SK-N-SH (cell line): Measurements from ENCODE around the gene MVP. TPM values are rescaled to one million over a fixed set of nuclear protein-coding genes. Genes with fewer than 3 reads are reported as not detected.

Experiments
- CTCF ChIA-PET: fragments of 300-600, 350-600 bp; formaldehyde crosslinking; extraction: SDS; loops from one replicate; lab custom pipeline; 2021; lab: Yijun Ruan, JAX
- POLR2A ChIA-PET: fragments of 350-600 bp; sonication (Branson Sonifier 250); formaldehyde crosslinking; extraction: SDS; loops from one replicate; lab custom pipeline; 2020; ENCODE audit warnings: antibody characterized with exemption, inconsistent platforms; lab: Yijun Ruan, JAX
- DNase-seq: peaks from one replicate; pipeline ENCODE4 v3.0.0; 2012
- H2AFZ ChIP-seq: fragments of 200-600 bp; sonication (generic); 2 replicates; pipeline ENCODE4 v1.8.1; 2016; ENCODE audit warnings: antibody characterized with exemption, mild to moderate bottlenecking, low read depth
- H3F3A ChIP-seq: fragments of 200-600 bp; sonication (generic); replicated peaks from 2 replicates; pipeline ENCODE3; 2016; ENCODE audit warnings: antibody characterized with exemption, mild to moderate bottlenecking; ENCODE audit not compliant: insufficient read depth
- H3K27ac ChIP-seq, 2 experiments: fragments of 200-500 bp in 1 of 2; fragments of 200-600 bp in 1 of 2; sonication (Bioruptor generic) in 1 of 2; sonication (generic), shearing (Covaris generic) in 1 of 2; 2 replicates each; pipeline versions ENCODE4 v1.5.1 to v1.6.1; 2014 to 2016; ENCODE audit warnings: low read depth in 2 of 2, inconsistent platforms in 1 of 2, low read length in 1 of 2, mild to moderate bottlenecking in 1 of 2, mixed read lengths in 1 of 2
- H3K27me3 ChIP-seq: fragments of 200-600 bp; sonication (generic), shearing (Covaris generic); 2 replicates; pipeline ENCODE4 v1.6.1; 2016; ENCODE audit warnings: mixed run types; ENCODE audit not compliant: insufficient read depth
- H3K36me3 ChIP-seq, 2 experiments: fragments of 200-500 bp in 1 of 2; fragments of 200-600 bp in 1 of 2; sonication (Bioruptor generic) in 1 of 2; sonication (generic) in 1 of 2; replicated peaks in 1 of 2; 2 replicates each; pipeline versions ENCODE3 to v1.5.1; 2014 to 2016; ENCODE audit warnings: low read length in 1 of 2, mild to moderate bottlenecking in 1 of 2; ENCODE audit not compliant: insufficient read depth in 2 of 2, control insufficient read depth in 1 of 2
- H3K4me1 ChIP-seq, 2 experiments: fragments of 200-500 bp in 1 of 2; fragments of 200-600 bp in 1 of 2; sonication (Bioruptor generic) in 1 of 2; sonication (generic), shearing (Covaris generic) in 1 of 2; 2 replicates each; pipeline versions ENCODE4 v1.5.1 to v1.6.1; 2014 to 2016; ENCODE audit warnings: low read depth in 1 of 2, low read length in 1 of 2, mixed run types in 1 of 2; ENCODE audit not compliant: insufficient read depth in 2 of 2, control insufficient read depth in 1 of 2
- H3K4me2 ChIP-seq: fragments of 200-600 bp; sonication (generic), shearing (Covaris generic); 2 replicates; pipeline ENCODE4 v1.6.1; 2017; ENCODE audit warnings: mixed run types
- H3K4me3 ChIP-seq, 2 experiments: fragments of 200-500 bp in 1 of 2; fragments of 200-600 bp in 1 of 2; sonication (Bioruptor generic) in 1 of 2; sonication (generic), shearing (Covaris generic) in 1 of 2; 2 replicates each; pipeline versions ENCODE4 v1.5.1 to v1.8.1; 2014 to 2016; ENCODE audit warnings: low read depth in 2 of 2, inconsistent platforms in 1 of 2, low read length in 1 of 2, mild to moderate bottlenecking in 1 of 2, mixed read lengths in 1 of 2, moderate library complexity in 1 of 2
- H3K79me2 ChIP-seq: fragments of 200-600 bp; sonication (generic); 2 replicates; pipeline ENCODE4 v1.8.1; 2017; ENCODE audit warnings: mild to moderate bottlenecking; ENCODE audit not compliant: insufficient read depth
- H3K9ac ChIP-seq: fragments of 200-600 bp; sonication (generic); 2 replicates; pipeline ENCODE4 v1.6.1; 2017; ENCODE audit warnings: mixed run types
- H3K9me2 ChIP-seq: fragments of 200-600 bp; sonication (generic); 2 replicates; pipeline ENCODE4 v1.6.1; 2017; ENCODE audit warnings: mixed run types
- H3K9me3 ChIP-seq: fragments of 200-600 bp; sonication (generic); 2 replicates; pipeline ENCODE4 v1.6.1; 2017; ENCODE audit warnings: mixed run types, mild to moderate bottlenecking, moderate library complexity
- H4K20me1 ChIP-seq: fragments of 200-600 bp; sonication (generic); 2 replicates; pipeline ENCODE4 v1.6.1; 2017; ENCODE audit warnings: mild to moderate bottlenecking, mixed run types; ENCODE audit not compliant: insufficient read depth
- CTCF ChIP-seq: fragments of 200-600 bp; sonication (generic); IDR thresholded peaks from 2 replicates; pipeline ENCODE4 v1.6.1; 2017; ENCODE audit warnings: antibody characterized with exemption, mild to moderate bottlenecking, moderate library complexity
- FOSL2 ChIP-seq: IDR thresholded peaks from 2 replicates; pipeline ENCODE4 v1.4.0; 2012; ENCODE audit warnings: low read depth, mild to moderate bottlenecking, moderate library complexity, borderline replicate concordance
- FOXM1 ChIP-seq: IDR thresholded peaks from 2 replicates; pipeline ENCODE4 v1.4.0; 2012; ENCODE audit warnings: low read depth, mild to moderate bottlenecking
- GABPA ChIP-seq: IDR thresholded peaks from 2 replicates; pipeline ENCODE4 v1.4.0; 2012; ENCODE audit warnings: low read depth, mild to moderate bottlenecking
- MXI1 ChIP-seq: IDR thresholded peaks from 2 replicates; pipeline ENCODE4 v1.6.1; 2012; ENCODE audit warnings: mild to moderate bottlenecking, low read depth, low read length, improper control_type of control experiment
- NRF1 ChIP-seq: IDR thresholded peaks from 2 replicates; pipeline ENCODE4 v1.6.1; 2012; ENCODE audit warnings: low read depth, mild to moderate bottlenecking, low read length
- PBX3 ChIP-seq: IDR thresholded peaks from 2 replicates; pipeline ENCODE4; 2012
- RCOR1 ChIP-seq: fragments of 150-350 bp; IDR thresholded peaks from 2 replicates; pipeline ENCODE4 v1.6.1; 2017; ENCODE audit warnings: antibody characterized with exemption, low read length
- RXRA ChIP-seq: IDR thresholded peaks from 2 replicates; pipeline ENCODE4 v1.4.0; 2012; ENCODE audit warnings: low read depth, mild to moderate bottlenecking, borderline replicate concordance
- SIN3A ChIP-seq: IDR thresholded peaks from 2 replicates; pipeline ENCODE4 v1.6.1; 2012; ENCODE audit warnings: low read depth, mild to moderate bottlenecking, low read length, moderate library complexity, borderline replicate concordance
- USF1 ChIP-seq: IDR thresholded peaks from 2 replicates; pipeline ENCODE4 v1.4.0; 2012; ENCODE audit warnings: low read depth, borderline replicate concordance
- USF2 ChIP-seq: fragments of 150-350 bp; IDR thresholded peaks from 2 replicates; pipeline ENCODE4 v1.6.1; 2017; ENCODE audit warnings: antibody characterized with exemption, low read length, low read depth, borderline replicate concordance
- ZBTB33 ChIP-seq: IDR thresholded peaks from 2 replicates; pipeline ENCODE4 v1.4.0; 2012; ENCODE audit warnings: low read depth, borderline replicate concordance
- WGBS: methylation state at CpG from one replicate; pipeline ENCODE4 v1.1.6; 2017; ENCODE audit warnings: low lambda C conversion rate; 5-methylcytosine and 5-hydroxymethylcytosine counted together
- polyA plus RNA-seq, 3 experiments: library from polyadenylated mRNA; depleted of rRNA; stranded (reverse); fragments of >200 nt; gene quantifications; 2 replicates each; pipeline ENCODE4 v1.2.3, GENCODE V29; 2012

MVP gene
- polyA plus RNA-seq, 1 of the 3 experiments (the other 2 are of a cell fraction) = 222 TPM

- no peak for TF ChIP-seq USF2
- no peak for TF ChIP-seq GABPA
Measured at GRCh38 chr16:29812754-29813643, 7.3 kb upstream of the MVP start (continued).

- peaks cover 11% of the 10 kb centered on the region for H4K20me1 ChIP-seq
- H3K36me3 ChIP-seq = peaks cover 9 to 21% of the 10 kb centered on the region in 2 experiments
- H3K27ac ChIP-seq = peak overlapping the region in 1 of 2 experiments; percentile 97; a peak in 1 of 4 replicates
- TF ChIP-seq CTCF = no peak
- TF ChIP-seq SIN3A = no peak
- TF ChIP-seq FOSL2 = no peak
- no peak for TF ChIP-seq RCOR1
- TF ChIP-seq FOXM1 = no peak
- no peak for TF ChIP-seq USF1
- TF ChIP-seq ZBTB33 = no peak
- TF ChIP-seq PBX3 = no peak
- no peak for TF ChIP-seq NRF1
- no peak for TF ChIP-seq RXRA
- TF ChIP-seq MXI1 = no peak
- TF ChIP-seq, all 33 proteins: peak for 0
- ChIA-PET CTCF (interaction anchor here (0.7 to 3.1 kb wide), 5 partner anchors 11 to 184 kb away, joined by 3 to 14 read pairs (median 3); no protein-coding TSS in a partner anchor), POLR2A (no interaction called here)
- WGBS = 93% methylated on average over 19 of the region's 24 CpGs
- Histone ChIP-seq H3K9ac (no peak overlapping the region), H3K9me3 (no peaks in the 10 kb centered on the region), H3K4me1 (peaks cover 45 to 62% of the 10 kb centered on the region in 2 experiments), H3K27me3 (no peaks in the 10 kb centered on the region), H3F3A (peaks cover 39% of the 10 kb centered on the region), H3K79me2 (peaks cover 75% of the 10 kb centered on the region), H3K9me2 (no peaks in the 10 kb centered on the region), H3K4me3 (peak overlapping the region in 1 of 2 experiments; percentile 72; a peak in 1 of 4 replicates), H2AFZ (no peak overlapping the region), H3K4me2 (peak overlapping the region; percentile 97)
- no peak for DNase-seq
Measured at GRCh38 chr16:29813644-29814562, 6.4 kb upstream of the MVP start.
